ENCODE results near the gene HTATSF1. TPM values are rescaled to one million over a fixed set of nuclear protein-coding genes. Genes with fewer than 3 reads are reported as not detected.

The HTATSF1 gene
- total RNA-seq (2021; ENCODE audit: unreplicated experiment) (39.7 TPM), Bru-seq, nascent RNA (percentile 83 among the genes with signal in this experiment), BruChase-seq, experiment 1, labeled RNA remaining after a 6-hour chase (percentile 96 among the genes with signal in this experiment), BruChase-seq, experiment 2, labeled RNA remaining after a 2-hour chase (percentile 90 among the genes with signal in this experiment)
- 24.6 and 34.0 TPM in 2 replicates for polyA plus RNA-seq (2012)
- long read RNA-seq, transcript HTATSF1-204 (10 exons, 3,019 nt): minor isoform, 76 of 217 reads
- long read RNA-seq, transcript HTATSF1-201 (9 exons, 2,775 nt): major isoform, 93 of 217 reads
- long read RNA-seq, partial matches to known transcripts: 11 of 217 reads
- long read RNA-seq, other reads (novel, unspliced or antisense): 36 of 217 reads

DNA sequence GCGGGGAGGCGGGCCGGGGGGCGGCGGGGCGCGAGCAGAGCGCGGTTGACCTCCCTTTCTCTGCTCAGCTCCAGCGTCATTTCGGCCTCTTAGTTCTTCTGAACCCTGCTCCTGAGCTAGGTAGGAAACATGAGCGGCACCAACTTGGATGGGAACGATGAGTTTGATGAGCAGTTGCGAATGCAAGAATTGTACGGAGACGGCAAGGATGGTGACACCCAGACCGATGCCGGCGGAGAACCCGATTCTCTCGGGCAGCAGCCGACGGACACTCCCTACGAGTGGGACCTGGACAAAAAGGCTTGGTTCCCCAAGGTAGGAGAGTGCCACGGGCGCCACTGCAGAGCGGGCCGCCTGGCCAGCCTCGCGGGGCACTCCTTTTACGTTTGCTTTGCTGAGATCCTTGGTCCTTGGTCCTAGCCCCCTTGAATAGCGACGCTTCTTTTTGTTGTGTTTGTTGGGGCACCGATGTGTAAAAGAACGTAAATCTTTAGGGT is at the start of gene HTATSF1:
HTATSF1 (plus strand) TSS at position 37 of the 497 bp plus-strand sequence; CDS start at position 130, 93 bp downstream.
- ChIA-PET POLR2A (interaction anchor here (0.6 kb wide), 1 partner anchor 283 kb away, joined by 5 read pairs; no protein-coding TSS in a partner anchor), CTCF (no interaction called here), RAD21 (ENCODE audit: low non-redundant PET in 1 of 2, low total read pairs in 2 of 2, uncharacterized antibody in 2 of 2, unreplicated experiment in 2 of 2) (no interaction called here)
- no peaks in the 10 kb centered on the region for H4K20me1 ChIP-seq (ENCODE audit: insufficient read depth)
- TF ChIP-seq JUND (IDR thresholded peaks at IDR 0.05): no peak
- TF ChIP-seq CBX3 (IDR thresholded peaks at IDR 0.05; ENCODE audit: low read depth): no peak
- TF ChIP-seq POLR2AphosphoS5 (IDR thresholded peaks at IDR 0.05; ENCODE audit: low read depth, low read length): 0 out of 2 replicates have a peak, but pooled peaks have one; percentile 2
- TF ChIP-seq ZFX (IDR thresholded peaks at IDR 0.05): 0 out of 2 replicates have a peak, but pooled peaks have one; percentile 11
- no peak for TF ChIP-seq CEBPB (IDR thresholded peaks at IDR 0.05; ENCODE audit: low read depth)
- TF ChIP-seq SIN3A (IDR thresholded peaks at IDR 0.05; ENCODE audit: low read depth): no peak
- TF ChIP-seq SRF (IDR thresholded peaks at IDR 0.05; ENCODE audit: low read depth): no peak
- no TSS peak for BruUV-seq (replicated peaks)
- no peaks in the 10 kb centered on the region for H3K27me3 ChIP-seq (ENCODE audit: insufficient read depth, low read length)
- peaks cover 24% of the 10 kb centered on the region for H3K79me2 ChIP-seq (ENCODE audit: insufficient read depth, low read length)
- H3K4me3 ChIP-seq (replicated peaks in 1 of 2; ENCODE audit: low read depth in 1 of 2, low read length in 2 of 2): peak within 1 kb of the TSS; percentile 77 to 84
- no peak for DNase-seq (ENCODE audit: low read depth, low spot score)
- no peaks in the 10 kb centered on the region for H3K9me3 ChIP-seq (ENCODE audit: control insufficient read depth in 1 of 2, insufficient read depth in 1 of 2, low read depth in 1 of 2, low read length in 2 of 2)
- H2AFZ ChIP-seq (ENCODE audit: low read depth, low read length, poor library complexity, severe bottlenecking): peak within 1 kb of the TSS; percentile 17
- H3K4me1 ChIP-seq (ENCODE audit: control insufficient read depth in 1 of 2, insufficient read depth in 2 of 2, low read length in 2 of 2): peaks cover 3 to 15% of the 10 kb centered on the region in 2 experiments; a peak in 2 of 4 replicates
- peak within 1 kb of the TSS; percentile 78 for H3K9ac ChIP-seq (ENCODE audit: low read length)
- peak within 1 kb of the TSS; percentile 91 for H3K27ac ChIP-seq (ENCODE audit: low read depth, low read length)
- H3K36me3 ChIP-seq (ENCODE audit: control insufficient read depth in 1 of 2, insufficient read depth in 2 of 2, low read length in 2 of 2): peaks cover 0 to 4% of the 10 kb centered on the region in 2 experiments; a peak in 2 of 4 replicates
- intact Hi-C loops (cut with micrococcal nuclease): loop anchor here (2.0 to 10.0 kb wide), 4 partner anchors 80 to 525 kb away; partner anchors contain the start of genes MAP7D3 and MMGT1
- peak within 1 kb of the TSS; percentile 77 for H3K4me2 ChIP-seq (ENCODE audit: low read length)
- ATAC-seq: peak; percentile 15
- no peaks in the 10 kb centered on the region for H3K9me2 ChIP-seq (ENCODE audit: insufficient read depth)

- ChIA-PET CTCF (no interaction called here), RAD21 (ENCODE audit: low non-redundant PET in 1 of 2, low total read pairs in 2 of 2, uncharacterized antibody in 2 of 2, unreplicated experiment in 2 of 2) (no interaction called here), POLR2A (no interaction called here)
- no peaks in the 10 kb centered on the region for H3K79me2 ChIP-seq (ENCODE audit: insufficient read depth, low read length)
- H3K36me3 ChIP-seq (ENCODE audit: control insufficient read depth in 1 of 2, insufficient read depth in 2 of 2, low read length in 2 of 2): no peaks in the 10 kb centered on the region
- H4K20me1 ChIP-seq (ENCODE audit: insufficient read depth): no peaks in the 10 kb centered on the region
- no peaks in the 10 kb centered on the region for H3K9me3 ChIP-seq (ENCODE audit: control insufficient read depth in 1 of 2, insufficient read depth in 1 of 2, low read depth in 1 of 2, low read length in 2 of 2)
- DNase-seq (ENCODE audit: low read depth, low spot score): no peak
- H3K27me3 ChIP-seq (ENCODE audit: insufficient read depth, low read length): no peaks in the 10 kb centered on the region
- no peak overlapping the region for H3K4me3 ChIP-seq (replicated peaks in 1 of 2; ENCODE audit: low read depth in 1 of 2, low read length in 2 of 2)
- peaks cover 2 to 6% of the 10 kb centered on the region in 2 experiments; a peak in 1 of 4 replicates for H3K4me1 ChIP-seq (ENCODE audit: control insufficient read depth in 1 of 2, insufficient read depth in 2 of 2, low read length in 2 of 2)
- no peak overlapping the region for H3K4me2 ChIP-seq (ENCODE audit: low read length)
- no TSS peak for BruUV-seq (replicated peaks)
- intact Hi-C loops (cut with micrococcal nuclease): no loop called here
- no peak overlapping the region for H3K27ac ChIP-seq (ENCODE audit: low read depth, low read length)
- H3K9me2 ChIP-seq (ENCODE audit: insufficient read depth): no peaks in the 10 kb centered on the region
- H2AFZ ChIP-seq (ENCODE audit: low read depth, low read length, poor library complexity, severe bottlenecking): no peak overlapping the region
- H3K9ac ChIP-seq (ENCODE audit: low read length): no peak overlapping the region
- no peak for ATAC-seq
- TF ChIP-seq SP1 (IDR thresholded peaks at IDR 0.05; ENCODE audit: low read depth) (no peak), EZH2phosphoT487 (IDR thresholded peaks at IDR 0.05; ENCODE audit: borderline replicate concordance) (no peak), ATF3 (IDR thresholded peaks at IDR 0.05) (no peak), POLR2AphosphoS5 (IDR thresholded peaks at IDR 0.05; ENCODE audit: low read depth, low read length) (no peak), FOSL1 (IDR thresholded peaks at IDR 0.05; ENCODE audit: low read depth) (no peak), CBX3 (IDR thresholded peaks at IDR 0.05; ENCODE audit: low read depth) (no peak), ZNF274 (IDR thresholded peaks at IDR 0.05; ENCODE audit: low read depth, low read length) (no peak), POLR2A (IDR thresholded peaks at IDR 0.05; ENCODE audit: borderline replicate concordance, extremely low read depth, insufficient read depth, insufficient read length) (no peak), ZBTB33 (IDR thresholded peaks at IDR 0.05; ENCODE audit: extremely low read depth, insufficient replicate concordance, low read length) (no peak), EGR1 (IDR thresholded peaks at IDR 0.05; ENCODE audit: low read depth) (no peak), TCF7L2 (IDR thresholded peaks at IDR 0.05; ENCODE audit: borderline replicate concordance, extremely low read depth, insufficient read depth, insufficient read length) (no peak), EZH2 (IDR thresholded peaks at IDR 0.05) (no peak), CEBPB (IDR thresholded peaks at IDR 0.05; ENCODE audit: low read depth) (no peak), JUND (IDR thresholded peaks at IDR 0.05) (no peak)
- TF ChIP-seq, protein P1, sequence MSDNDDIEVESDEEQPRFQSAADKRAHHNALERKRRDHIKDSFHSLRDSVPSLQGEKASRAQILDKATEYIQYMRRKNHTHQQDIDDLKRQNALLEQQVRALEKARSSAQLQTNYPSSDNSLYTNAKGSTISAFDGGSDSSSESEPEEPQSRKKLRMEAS (IDR thresholded peaks at IDR 0.05): no peak
These were observed 49.4 kb upstream of the HTATSF1 start for GRCh38 chrX:136447968-136448367.
